Measurements from ENCODE around the gene CLK2. TPM values are rescaled to one million over a fixed set of nuclear protein-coding genes. Genes with fewer than 3 reads are reported as not detected.

CLK2 gene
- total and polyA plus RNA-seq, 9 of the 15 experiments (the other 6 are each of a cell fraction or from before 2014, with no cell fraction given): 13.5 to 81.4 (median 39.6) TPM

DNA sequence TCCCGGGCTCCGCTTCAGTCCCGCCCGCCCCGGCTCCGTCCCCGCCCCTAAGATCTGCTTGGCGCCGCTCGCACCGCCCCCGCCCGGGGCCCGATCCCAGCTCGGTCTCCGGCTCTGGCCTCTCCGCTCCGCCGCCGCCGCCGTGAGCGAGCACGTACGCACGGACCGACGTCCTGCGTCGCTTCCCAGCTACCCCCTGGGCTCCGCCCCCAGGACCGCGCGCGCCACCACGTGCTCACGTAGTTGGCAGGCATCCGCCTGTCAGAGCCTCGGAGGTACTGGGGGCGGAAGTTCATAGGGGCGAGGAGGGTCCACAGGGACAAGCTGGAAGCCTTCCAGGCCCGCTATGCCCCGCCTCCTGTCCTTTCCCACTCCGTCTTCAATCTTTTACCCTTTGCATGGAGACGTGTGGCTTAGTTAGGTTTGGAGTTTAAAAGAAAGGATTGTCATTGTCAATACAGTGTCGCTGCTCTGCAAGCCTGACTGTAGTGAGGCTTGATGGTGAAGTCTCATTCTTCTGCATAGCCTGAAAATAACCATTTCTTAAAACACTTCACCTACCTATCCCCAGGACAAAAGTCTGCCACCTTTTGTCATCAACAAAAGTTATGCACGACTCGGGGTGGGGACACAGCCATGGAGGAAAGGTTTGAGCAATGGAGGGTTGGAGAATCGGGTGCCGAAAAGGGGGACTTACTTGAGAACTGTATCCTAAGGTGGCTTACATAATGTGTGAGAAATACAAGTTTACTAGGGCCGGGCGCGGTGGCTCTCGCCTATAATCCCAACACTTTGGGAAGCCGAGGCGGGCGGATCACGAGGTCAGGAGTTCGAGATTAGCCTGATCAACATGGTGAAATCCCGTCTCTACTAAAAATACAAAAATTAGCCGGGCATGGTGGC is at the start of gene CLK2 (continued):
- TF ChIP-seq MAFG (tag; conservative IDR thresholded peaks at IDR 0.05) (no peak), MYBL2 (IDR thresholded peaks at IDR 0.05; ENCODE audit: low read depth) (no peak), MYBL2 (CRISPR knock-in tag; IDR thresholded peaks at IDR 0.05; ENCODE audit: borderline replicate concordance) (no peak), HIVEP1 (CRISPR knock-in tag; IDR thresholded peaks at IDR 0.05) (no peak), MCM2 (IDR thresholded peaks at IDR 0.05; ENCODE audit: low read depth) (no peak), BDP1 (IDR thresholded peaks at IDR 0.05; ENCODE audit: insufficient read depth, insufficient read length) (no peak), PHF8 (IDR thresholded peaks at IDR 0.05; ENCODE audit: borderline replicate concordance, low read length) (peak; percentile 43; the same call in 1 of the 2 replicates), SMARCC2 (IDR thresholded peaks at IDR 0.05; ENCODE audit: low read depth) (0 out of 2 replicates have a peak, but pooled peaks have one; percentile 37), ZNF143 (CRISPR knock-in tag; IDR thresholded peaks at IDR 0.05) (peak; percentile 65), ELF1 (tag; IDR thresholded peaks at IDR 0.05) (peak; percentile 77), ZNF696 (CRISPR knock-in tag; conservative IDR thresholded peaks at IDR 0.05) (no peak), HEY1 (CRISPR knock-in tag; IDR thresholded peaks at IDR 0.05; ENCODE audit: borderline replicate concordance) (no peak), RFX7 (CRISPR knock-in tag; IDR thresholded peaks at IDR 0.05) (no peak), ZNF24 (IDR thresholded peaks at IDR 0.05) (no peak), SMARCA4 (IDR thresholded peaks at IDR 0.05) (no peak), BRCA1 (IDR thresholded peaks at IDR 0.05) (no peak), BRCA1 (CRISPR knock-in tag; IDR thresholded peaks at IDR 0.05) (no peak), MEF2A (IDR thresholded peaks at IDR 0.05; ENCODE audit: control insufficient read depth, low read depth, low read length) (no peak), ZNF408 (CRISPR knock-in tag; IDR thresholded peaks at IDR 0.05; ENCODE audit: low read depth) (no peak), KLF16 (IDR thresholded peaks at IDR 0.05) (no peak), ZNF263 (CRISPR knock-in tag; IDR thresholded peaks at IDR 0.05; ENCODE audit: borderline replicate concordance) (no peak; the same call in 1 of the 2 replicates), JUN (IDR thresholded peaks at IDR 0.05; ENCODE audit: borderline replicate concordance, low read depth, low read length) (peak; percentile 75; the same call in 1 of the 2 replicates), JUN (CRISPR knock-in tag; IDR thresholded peaks at IDR 0.05; ENCODE audit: borderline replicate concordance) (no peak)
- TF ChIP-seq, protein P1, sequence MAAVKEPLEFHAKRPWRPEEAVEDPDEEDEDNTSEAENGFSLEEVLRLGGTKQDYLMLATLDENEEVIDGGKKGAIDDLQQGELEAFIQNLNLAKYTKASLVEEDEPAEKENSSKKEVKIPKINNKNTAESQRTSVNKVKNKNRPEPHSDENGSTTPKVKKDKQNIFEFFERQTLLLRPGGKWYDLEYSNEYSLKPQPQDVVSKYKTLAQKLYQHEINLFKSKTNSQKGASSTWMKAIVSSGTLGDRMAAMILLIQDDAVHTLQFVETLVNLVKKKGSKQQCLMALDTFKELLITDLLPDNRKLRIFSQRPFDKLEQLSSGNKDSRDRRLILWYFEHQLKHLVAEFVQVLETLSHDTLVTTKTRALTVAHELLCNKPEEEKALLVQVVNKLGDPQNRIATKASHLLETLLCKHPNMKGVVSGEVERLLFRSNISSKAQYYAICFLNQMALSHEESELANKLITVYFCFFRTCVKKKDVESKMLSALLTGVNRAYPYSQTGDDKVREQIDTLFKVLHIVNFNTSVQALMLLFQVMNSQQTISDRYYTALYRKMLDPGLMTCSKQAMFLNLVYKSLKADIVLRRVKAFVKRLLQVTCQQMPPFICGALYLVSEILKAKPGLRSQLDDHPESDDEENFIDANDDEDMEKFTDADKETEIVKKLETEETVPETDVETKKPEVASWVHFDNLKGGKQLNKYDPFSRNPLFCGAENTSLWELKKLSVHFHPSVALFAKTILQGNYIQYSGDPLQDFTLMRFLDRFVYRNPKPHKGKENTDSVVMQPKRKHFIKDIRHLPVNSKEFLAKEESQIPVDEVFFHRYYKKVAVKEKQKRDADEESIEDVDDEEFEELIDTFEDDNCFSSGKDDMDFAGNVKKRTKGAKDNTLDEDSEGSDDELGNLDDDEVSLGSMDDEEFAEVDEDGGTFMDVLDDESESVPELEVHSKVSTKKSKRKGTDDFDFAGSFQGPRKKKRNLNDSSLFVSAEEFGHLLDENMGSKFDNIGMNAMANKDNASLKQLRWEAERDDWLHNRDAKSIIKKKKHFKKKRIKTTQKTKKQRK (IDR thresholded peaks at IDR 0.05; ENCODE audit: borderline replicate concordance, low read depth, low read length): no peak
- TF ChIP-seq, protein P2, sequence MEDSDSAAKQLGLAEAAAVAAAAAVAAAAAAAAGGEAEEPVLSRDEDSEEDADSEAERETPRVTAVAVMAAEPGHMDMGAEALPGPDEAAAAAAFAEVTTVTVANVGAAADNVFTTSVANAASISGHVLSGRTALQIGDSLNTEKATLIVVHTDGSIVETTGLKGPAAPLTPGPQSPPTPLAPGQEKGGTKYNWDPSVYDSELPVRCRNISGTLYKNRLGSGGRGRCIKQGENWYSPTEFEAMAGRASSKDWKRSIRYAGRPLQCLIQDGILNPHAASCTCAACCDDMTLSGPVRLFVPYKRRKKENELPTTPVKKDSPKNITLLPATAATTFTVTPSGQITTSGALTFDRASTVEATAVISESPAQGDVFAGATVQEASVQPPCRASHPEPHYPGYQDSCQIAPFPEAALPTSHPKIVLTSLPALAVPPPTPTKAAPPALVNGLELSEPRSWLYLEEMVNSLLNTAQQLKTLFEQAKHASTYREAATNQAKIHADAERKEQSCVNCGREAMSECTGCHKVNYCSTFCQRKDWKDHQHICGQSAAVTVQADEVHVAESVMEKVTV (CRISPR knock-in tag; IDR thresholded peaks at IDR 0.05): no peak
